ENCODE data around the gene HOXB4.

Gene HOXB4

DNA sequence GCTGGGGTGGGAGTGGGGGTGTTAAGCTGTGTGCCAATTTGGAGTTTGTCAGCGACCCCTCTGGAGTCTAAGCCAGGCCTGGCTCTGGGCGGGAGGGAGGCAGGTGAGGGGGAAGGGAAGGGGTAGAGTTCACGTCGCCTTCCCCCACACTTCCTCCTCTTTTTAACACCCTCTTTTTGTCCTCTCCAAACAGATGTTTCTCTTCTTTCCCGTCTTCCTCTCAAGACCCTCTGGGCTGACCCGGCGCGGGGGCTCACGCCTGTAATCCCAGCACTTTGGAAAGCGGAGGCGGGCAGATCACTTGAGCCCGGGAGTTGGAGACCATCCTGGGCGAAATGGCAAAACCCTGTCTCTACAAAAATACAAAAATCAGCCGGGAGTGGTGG, 50.6 kb downstream of the HOXB4 start:
- no peak for DNase-seq

DNA sequence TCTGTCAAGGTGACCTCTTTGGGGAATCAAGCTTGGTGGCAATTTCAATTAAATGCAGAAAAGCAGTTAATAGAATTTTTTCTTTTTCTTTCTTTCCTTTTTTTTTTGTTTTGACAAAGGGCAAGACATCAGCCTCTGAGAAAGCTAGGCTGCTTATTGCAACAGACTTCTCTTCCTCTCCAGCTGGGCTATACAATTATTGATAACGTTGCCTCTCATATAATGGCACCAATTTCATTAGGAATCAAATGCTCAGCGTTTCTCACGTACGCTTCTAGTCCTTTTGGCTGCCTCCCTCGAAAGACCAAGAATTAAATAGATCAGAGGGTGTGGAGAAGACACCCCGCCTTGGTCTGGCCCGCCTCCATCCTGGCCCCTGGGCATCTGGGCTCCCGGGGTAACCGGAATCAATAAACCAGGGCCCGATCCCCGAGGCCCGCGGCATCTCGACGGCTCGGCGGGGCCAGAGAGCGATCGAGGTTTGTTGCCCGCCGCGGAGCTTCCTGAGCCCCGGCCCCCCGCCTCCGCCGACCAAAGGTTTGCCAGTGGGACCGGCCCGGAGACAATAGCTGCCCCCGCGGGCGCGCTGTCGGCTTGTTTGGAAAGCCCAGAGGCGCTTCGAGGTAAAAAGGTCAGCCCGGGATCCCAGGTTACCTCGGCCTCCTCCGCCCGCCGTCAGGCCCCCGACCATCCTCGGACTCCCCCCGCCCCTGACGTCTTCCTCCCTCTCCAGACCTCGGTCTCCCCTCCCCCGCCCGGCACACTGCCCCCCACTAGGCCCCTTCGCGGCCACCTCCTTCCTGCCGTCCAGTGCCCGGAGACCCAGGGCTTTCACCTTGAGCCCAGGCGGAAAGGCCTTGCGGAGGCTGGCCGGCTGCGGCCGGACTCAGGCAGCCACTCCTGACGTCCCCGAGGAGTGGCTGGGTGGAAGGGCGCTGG, 51.3 kb downstream of the HOXB4 start:
- DNase-seq = no peak
